HG03196 (cell line): ENCODE data around the gene ATP8B4.

Experiments used
- ATAC-seq: cut with Tn5 transposase; IDR thresholded peaks from one replicate; pipeline ENCODE4 v1.9.1; 2021; ENCODE audit not compliant: unreplicated experiment

Gene ATP8B4

GRCh38 chr15:50042775-50043174 is 76.3 kb downstream of the ATP8B4 start:
- ATAC-seq: no peak

DNA sequence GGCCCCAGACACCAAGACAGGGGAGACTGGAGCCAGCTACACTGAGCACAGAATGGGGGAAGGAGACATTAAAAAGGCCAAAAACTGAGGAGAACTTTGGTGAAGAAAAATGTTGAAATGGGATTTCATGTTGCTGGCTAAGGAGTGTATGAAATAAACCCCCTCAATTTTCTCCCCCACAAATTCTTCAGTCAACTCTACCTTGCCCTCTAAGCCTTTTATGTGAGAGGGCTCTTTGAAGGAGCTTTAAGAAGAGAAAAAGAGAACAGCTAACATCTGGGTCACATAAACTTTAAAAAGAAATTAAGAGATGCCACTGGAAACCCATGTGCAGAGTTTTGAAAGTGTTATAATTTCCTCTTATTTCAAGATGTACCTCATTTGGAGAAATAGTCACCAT is 88.6 kb downstream of the ATP8B4 start:
- no peak for ATAC-seq

- no peak for ATAC-seq
These were observed 90.7 kb downstream of the ATP8B4 start for GRCh38 chr15:50028326-50028725.

DNA sequence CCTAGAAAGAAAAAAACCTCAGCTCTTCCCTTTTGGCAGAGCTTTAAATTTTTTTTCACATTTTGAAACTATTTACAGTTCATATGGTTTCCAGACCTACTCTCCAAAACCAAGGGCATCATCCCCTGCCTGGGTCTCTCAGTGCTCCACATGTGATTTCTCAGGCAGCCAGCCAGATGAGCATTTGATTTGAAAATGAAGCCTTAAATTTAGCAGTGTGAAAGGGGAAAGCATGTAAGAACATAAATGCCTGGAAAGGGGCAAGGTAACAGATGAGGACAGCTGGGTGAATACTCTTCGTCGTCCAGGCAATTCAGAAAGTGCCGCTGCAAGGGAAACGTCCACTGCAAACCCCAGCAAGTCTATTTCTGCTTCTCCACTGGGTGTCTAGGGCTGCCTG is 94.8 kb downstream of the ATP8B4 start:
- ATAC-seq: no peak

- no peak for ATAC-seq
These were observed 100.5 kb downstream of the ATP8B4 start for GRCh38 chr15:50018491-50018890.

DNA sequence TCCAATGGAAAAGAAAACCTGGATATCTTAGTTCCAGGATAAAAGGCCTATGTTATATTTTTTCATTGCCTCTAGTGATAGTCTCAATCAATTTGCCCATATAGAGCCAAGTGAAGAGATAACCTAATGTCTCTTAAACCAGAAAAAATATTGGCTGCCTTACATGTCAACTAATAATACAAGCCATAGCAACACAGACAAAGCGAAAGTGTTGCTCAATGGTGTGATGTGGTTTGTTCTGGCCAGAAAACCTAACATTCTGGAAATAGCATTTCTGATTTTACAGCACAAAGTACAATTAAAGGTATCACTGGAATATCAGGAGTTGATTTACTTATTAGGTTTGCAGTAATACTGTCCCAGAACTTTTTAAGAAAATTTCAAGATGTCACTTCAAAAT is 101.5 kb downstream of the ATP8B4 start:
- ATAC-seq: no peak

GRCh38 chr15:50016951-50017350 is 102.1 kb downstream of the ATP8B4 start:
- no peak for ATAC-seq

DNA sequence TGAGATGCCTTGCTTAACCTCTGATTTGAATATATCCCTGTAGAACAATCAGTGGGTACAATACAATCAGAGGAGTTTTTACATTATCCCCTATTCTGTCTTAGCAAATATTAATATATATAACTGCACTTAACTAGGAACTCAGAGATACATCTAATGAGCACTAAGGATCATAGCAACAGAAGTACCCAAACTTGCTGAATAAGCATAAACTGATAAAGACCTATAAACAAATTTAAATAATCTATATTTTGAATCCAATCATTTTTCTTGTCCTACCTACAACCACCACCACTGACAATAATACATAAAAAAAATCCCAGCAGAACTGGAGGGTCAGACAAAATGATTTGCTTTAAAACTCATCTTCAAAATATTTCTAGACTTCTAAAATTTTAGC is 106.2 kb downstream of the ATP8B4 start:
- no peak for ATAC-seq

DNA sequence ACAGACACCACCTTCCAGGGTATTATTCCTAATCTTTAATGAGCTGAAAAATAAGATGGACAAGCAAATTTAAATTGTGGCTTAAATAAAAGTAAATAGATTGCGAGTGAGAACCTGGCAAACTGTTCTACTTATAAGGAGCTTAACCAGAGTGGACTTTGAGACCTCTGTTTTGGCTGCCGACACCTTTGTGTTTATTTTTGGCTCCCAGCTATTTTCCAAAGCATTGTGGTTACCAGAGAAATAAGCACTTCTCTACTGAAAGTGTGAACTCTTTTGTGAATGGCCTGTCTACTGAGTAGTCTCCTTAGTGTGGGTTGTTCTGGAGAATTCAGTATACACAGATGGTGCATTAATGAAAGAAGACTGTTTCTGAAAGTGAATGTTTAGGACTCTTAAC is 109.4 kb downstream of the ATP8B4 start:
- ATAC-seq: no peak

GRCh38 chr15:50003786-50004334 is 115.2 kb downstream of the ATP8B4 start:
- ATAC-seq: peak; percentile 97

DNA sequence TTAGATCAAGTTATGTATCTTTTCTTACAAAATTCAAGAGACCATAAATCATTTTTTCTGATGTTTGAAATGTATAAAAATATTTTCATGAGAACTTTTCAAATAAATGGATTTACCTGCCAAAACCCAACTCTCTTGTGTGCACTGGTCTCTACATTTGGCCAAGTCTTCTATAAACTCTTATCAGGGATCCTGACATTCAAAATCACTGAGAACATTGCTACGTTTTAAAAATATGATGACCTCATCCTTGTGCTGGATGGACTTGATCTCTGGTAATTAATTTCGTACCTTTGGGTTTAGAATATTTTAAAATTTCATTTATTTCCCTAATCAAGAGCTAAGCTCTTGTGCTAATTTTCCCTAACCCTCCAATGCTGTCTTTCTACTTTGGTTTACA is 127.4 kb downstream of the ATP8B4 start:
- ATAC-seq: no peak

GRCh38 chr15:49990835-49991545 is 128.0 kb downstream of the ATP8B4 start:
- no peak for ATAC-seq

- ATAC-seq: no peak
These were observed 129.5 kb downstream of the ATP8B4 start for GRCh38 chr15:49989498-49989897.

DNA sequence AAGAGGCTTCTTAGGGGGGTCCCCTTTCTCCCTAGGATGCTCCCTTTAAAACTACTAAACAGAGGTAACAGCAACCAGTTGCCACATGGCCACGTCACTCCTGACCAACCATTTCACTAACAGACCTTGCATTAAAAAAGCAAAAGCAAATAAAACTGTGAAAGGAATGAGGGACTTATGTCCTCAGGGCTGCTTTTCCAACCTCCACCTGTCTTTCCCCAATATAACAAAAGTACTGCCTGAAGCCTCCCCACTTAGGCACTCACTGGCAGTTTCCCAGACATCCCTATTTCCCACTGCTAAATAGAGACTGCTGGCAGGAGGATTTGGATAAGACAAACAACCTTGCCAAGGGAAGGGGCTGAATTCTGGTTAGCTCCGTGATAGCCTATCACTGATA is 130.3 kb downstream of the ATP8B4 start:
- ATAC-seq: no peak

DNA sequence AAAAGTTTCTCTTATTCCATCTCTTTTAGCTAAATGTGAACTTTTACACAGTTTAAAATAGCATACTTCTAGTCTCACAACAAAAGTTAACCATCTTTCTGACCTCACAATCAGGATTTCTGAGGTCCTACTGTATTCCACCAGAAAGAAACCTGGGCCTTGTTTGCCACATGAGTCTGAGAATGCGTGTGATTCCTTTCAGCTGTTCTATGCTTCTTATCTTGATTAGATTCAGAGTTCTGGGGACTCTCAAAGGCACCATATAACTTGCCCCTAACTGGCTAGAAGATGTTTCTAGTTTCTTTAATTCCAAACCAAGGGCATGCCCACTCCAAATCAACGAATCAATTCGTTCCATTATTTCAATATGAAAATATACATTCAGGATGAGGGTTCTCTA is 131.1 kb downstream of the ATP8B4 start:
- no peak for ATAC-seq

DNA sequence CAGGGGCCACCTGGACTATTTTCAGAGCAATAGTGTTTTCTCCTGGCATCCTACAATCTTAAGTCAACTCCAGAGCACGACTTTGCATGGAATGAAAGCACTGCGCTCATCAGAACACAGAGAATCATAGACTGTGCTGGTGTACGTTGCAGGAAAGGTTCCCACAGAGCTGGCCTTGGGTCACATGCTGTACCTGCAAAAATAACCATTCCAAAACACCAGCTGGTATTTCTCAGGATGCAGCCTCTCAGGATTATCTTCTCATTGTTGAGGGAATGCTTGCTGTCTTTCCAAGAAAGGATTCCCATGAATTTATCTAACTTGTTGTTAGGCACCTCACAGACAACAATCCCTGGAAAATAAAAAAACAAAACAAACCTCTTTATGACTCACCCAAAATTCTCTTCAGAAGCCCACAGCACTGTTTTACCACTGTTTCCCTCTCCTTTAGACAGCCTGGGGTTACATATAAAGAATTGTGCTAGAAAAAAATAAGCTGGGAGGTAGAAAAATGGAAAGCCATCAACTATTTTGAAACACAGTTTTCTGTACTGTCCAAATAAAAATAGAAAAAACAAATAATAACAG is 131.7 kb downstream of the ATP8B4 start:
- no peak for ATAC-seq

GRCh38 chr15:49986326-49986725 is 132.7 kb downstream of the ATP8B4 start:
- no peak for ATAC-seq

- no peak for ATAC-seq
These were observed 133.6 kb downstream of the ATP8B4 start for GRCh38 chr15:49985463-49985862.

- no peak for ATAC-seq
These were observed 134.6 kb downstream of the ATP8B4 start for GRCh38 chr15:49984436-49984835.

GRCh38 chr15:49982584-49982983 is 136.4 kb downstream of the ATP8B4 start:
- ATAC-seq: no peak

GRCh38 chr15:49979705-49980382 is 139.2 kb downstream of the ATP8B4 start:
- ATAC-seq: no peak

DNA sequence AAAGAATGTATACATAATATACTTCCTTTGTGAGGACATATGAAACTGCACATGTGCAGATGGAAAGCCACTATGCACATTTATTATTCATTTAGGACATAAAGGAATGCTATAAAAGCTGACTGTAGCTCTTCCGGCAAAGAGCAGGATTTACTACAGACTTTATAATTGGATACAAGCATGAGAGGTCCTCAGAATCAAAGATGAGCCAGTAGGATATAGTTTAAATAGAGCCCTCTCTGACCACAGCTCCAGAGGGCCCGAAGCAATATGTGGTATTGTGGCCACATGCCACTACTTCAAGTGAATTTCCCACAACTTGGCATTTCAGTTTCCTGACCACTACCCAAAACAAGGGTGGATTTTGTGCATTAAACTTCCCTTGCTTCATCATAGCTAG is 140.9 kb downstream of the ATP8B4 start:
- ATAC-seq: no peak
